GM12878 (cell line): ENCODE measurements around the gene NKAIN4. TPM values are rescaled to one million over a fixed set of nuclear protein-coding genes. Genes with fewer than 3 reads are reported as not detected.

ENCODE experiments used
- ATAC-seq: fragments of 200-7000 bp; cut with Tn5 transposase; 3 replicates; pipeline ENCODE4 v1.9.1; 2020; ENCODE audit warnings: mild to moderate bottlenecking, moderate library complexity
- BruUV-seq: library from RNA; stranded (reverse); fragments of 400-500 nt; replicated peaks from 2 replicates; lab custom pipeline; 2021; lab: Mats Ljungman, UMichigan
- CTCF ChIA-PET: fragments of 300-600 bp; sonication (Branson Sonifier 250); formaldehyde crosslinking; extraction: SDS; loops from one replicate; lab custom pipeline; 2021; ENCODE audit warnings: inconsistent platforms; lab: Yijun Ruan, JAX
- POLR2A ChIA-PET: fragments of 350-600 bp; formaldehyde crosslinking; extraction: SDS; loops from one replicate; lab custom pipeline; 2021; ENCODE audit warnings: inconsistent platforms; lab: Charles Lee
- RAD21 ChIA-PET: fragments of 300-600 bp; sonication (Branson Sonifier 250); formaldehyde crosslinking; loops from one replicate; lab custom pipeline; 2023; ENCODE audit warnings: antibody characterized with exemption; ENCODE audit not compliant: unreplicated experiment; lab: Charles Lee
- SMC1A ChIA-PET: fragments of 300-600 bp; sonication (Branson Sonifier 250); formaldehyde crosslinking; loops from one replicate; lab custom pipeline; 2023; ENCODE audit not compliant: unreplicated experiment, uncharacterized antibody; lab: Charles Lee
- DNase-seq: peaks from one replicate; pipeline ENCODE4 v3.0.0-alpha.2; 2011; ENCODE audit warnings: low read depth, low spot score
- FAIRE-seq: peaks from 3 replicates; lab custom pipeline; 2011; peaks lifted over from hg19 to GRCh38; lab: Jason Lieb, UNC
- H2AFZ ChIP-seq: 2 replicates; pipeline ENCODE4 v1.6.0; 2011; ENCODE audit warnings: low read depth, low read length, control low read depth; ENCODE audit not compliant: control insufficient read depth
- H3K27ac ChIP-seq: 2 replicates; pipeline ENCODE4 v1.5.1; 2011; ENCODE audit warnings: control low read depth; ENCODE audit not compliant: control insufficient read depth, insufficient read depth
- H3K27me3 ChIP-seq, 2 experiments: replicated peaks in 1 of 2; 2 replicates each; pipeline versions ENCODE4 v1.6.0 to v1.6.1; 2011; ENCODE audit warnings: low read length in 1 of 2; ENCODE audit not compliant: control insufficient read depth in 2 of 2, insufficient read depth in 2 of 2
- H3K36me3 ChIP-seq, 2 experiments: 2 replicates each; pipeline ENCODE4 v1.5.1; 2011; ENCODE audit warnings: low read length in 1 of 2; ENCODE audit not compliant: control insufficient read depth in 2 of 2, insufficient read depth in 2 of 2
- H3K4me1 ChIP-seq: 2 replicates; pipeline ENCODE4 v1.6.1; 2011; ENCODE audit warnings: mild to moderate bottlenecking, low read length, moderate library complexity, mixed read lengths; ENCODE audit not compliant: control insufficient read depth, insufficient read depth
- H3K4me2 ChIP-seq: 2 replicates; pipeline ENCODE4 v1.6.0; 2011; ENCODE audit warnings: control low read depth; ENCODE audit not compliant: control insufficient read depth, insufficient read depth
- H3K4me3 ChIP-seq: fragments of 200-600 bp; sonication (generic); 2 replicates; pipeline ENCODE4 v1.5.1; 2016
- H3K79me2 ChIP-seq: 2 replicates; pipeline ENCODE4 v1.6.0; 2011; ENCODE audit warnings: low read length; ENCODE audit not compliant: control insufficient read depth, insufficient read depth
- H3K9ac ChIP-seq: 2 replicates; pipeline ENCODE4 v1.8.0; 2011; ENCODE audit warnings: low read length, control low read depth, mixed read lengths; ENCODE audit not compliant: control insufficient read depth, insufficient read depth
- H3K9me3 ChIP-seq: replicated peaks from 3 replicates; pipeline ENCODE4 v1.5.1; 2011; ENCODE audit warnings: mild to moderate bottlenecking, low read length; ENCODE audit not compliant: control insufficient read depth, insufficient read depth
- H4K20me1 ChIP-seq: 2 replicates; pipeline ENCODE4 v1.6.0; 2011; ENCODE audit not compliant: control insufficient read depth, insufficient read depth
- CBX5 ChIP-seq: sonication (generic); IDR thresholded peaks from 2 replicates; pipeline ENCODE4 v1.6.1; 2016; ENCODE audit warnings: low read depth, moderate library complexity, mild to moderate bottlenecking, inconsistent platforms
- CHD2 ChIP-seq: IDR thresholded peaks from 2 replicates; pipeline ENCODE4 v1.6.1; 2011; ENCODE audit warnings: low read depth, low read length, improper control_type of control experiment, borderline replicate concordance
- EGR1 ChIP-seq, 2 experiments: IDR thresholded peaks; 1 replicate in 1 of 2; 2 replicates in 1 of 2; pipeline ENCODE4 v1.6.1; 2011 to 2012; ENCODE audit warnings: low read depth in 2 of 2, low read length in 2 of 2, borderline replicate concordance in 1 of 2, mild to moderate bottlenecking in 1 of 2, moderate library complexity in 1 of 2
- EZH2 ChIP-seq: IDR thresholded peaks from 2 replicates; pipeline ENCODE4 v1.6.1; 2012; ENCODE audit warnings: low read depth, mild to moderate bottlenecking, control low read depth, inconsistent platforms, low read length, borderline replicate concordance; ENCODE audit not compliant: control insufficient read depth
- HDGF ChIP-seq: fragments of 450-650 bp; IDR thresholded peaks from 2 replicates; pipeline ENCODE4 v1.6.1; 2016; ENCODE audit warnings: antibody characterized with exemption
- JUNB ChIP-seq: IDR thresholded peaks from 2 replicates; pipeline ENCODE4 v1.6.1; 2016; ENCODE audit warnings: antibody characterized with exemption, mild to moderate bottlenecking
- POLR2A ChIP-seq: IDR thresholded peaks from 2 replicates; pipeline ENCODE4 v1.6.1; 2011; ENCODE audit warnings: low read depth, mild to moderate bottlenecking, low read length
- RB1 ChIP-seq: fragments of 450-650 bp; formaldehyde crosslinking; IDR thresholded peaks from 2 replicates; pipeline ENCODE4 v1.6.1; 2017; ENCODE audit warnings: mild to moderate bottlenecking, borderline replicate concordance
- RUNX3 ChIP-seq: IDR thresholded peaks from 2 replicates; pipeline ENCODE4 v1.6.1; 2012; ENCODE audit warnings: low read length, inconsistent platforms
- TCF7 ChIP-seq: IDR thresholded peaks from 2 replicates; pipeline ENCODE4 v1.6.1; 2014; ENCODE audit warnings: antibody characterized with exemption, borderline replicate concordance
- ZNF24 ChIP-seq: fragments of 450-650 bp; IDR thresholded peaks from 2 replicates; pipeline ENCODE4 v1.6.1; 2017; ENCODE audit warnings: antibody characterized with exemption, mild to moderate bottlenecking
- ZNF274 ChIP-seq: IDR thresholded peaks from one replicate; pipeline ENCODE4 v1.8.0; 2011; ENCODE audit not compliant: insufficient read length, insufficient read depth
- ZNF384 ChIP-seq: IDR thresholded peaks from 2 replicates; pipeline ENCODE4 v1.6.1; 2012; ENCODE audit warnings: low read depth, mild to moderate bottlenecking, low read length, improper control_type of control experiment, borderline replicate concordance
- ZNF622 ChIP-seq: fragments of 450-650 bp; IDR thresholded peaks from 2 replicates; pipeline ENCODE4 v1.6.1; 2017; ENCODE audit warnings: mild to moderate bottlenecking, inconsistent platforms
- WGBS: methylation state at CpG from one replicate; pipeline ENCODE4 v1.1.6; 2016; ENCODE audit warnings: low lambda C conversion rate; ENCODE audit not compliant: insufficient replicate concordance, insufficient coverage; ENCODE audit errors: missing lambda C conversion rate; 5-methylcytosine and 5-hydroxymethylcytosine counted together
- in situ Hi-C: fragments of 300-500 bp; cut with MboI; formaldehyde crosslinking; loops from 9 replicates; pipeline ENCODE4 v1.14.3; 2018; ENCODE audit warnings: mixed read lengths
- intact Hi-C: fragments of 100-400 bp; cut with micrococcal nuclease; formaldehyde crosslinking; loops from one replicate; pipeline ENCODE4 v1.14.2; 2022; ENCODE audit not compliant: unreplicated experiment
- polyA plus RNA-seq, 11 experiments: library from polyadenylated mRNA; depleted of rRNA in 4 of 11; unstranded in 6 of 11; stranded (reverse) in 5 of 11; fragments of >200 nt; fragmentation: Nextera tagmentation in 4 of 11; fragmentation: Illumina TruSeq in 1 of 11; extraction: Ambion mirVana in 4 of 11; extraction: Trizol in 1 of 11; gene quantifications; 1 replicate in 1 of 11; 2 replicates in 10 of 11; pipeline versions ENCODE4 v1.2.1 to v1.2.3, GENCODE V29; 2011 to 2016; ENCODE audit warnings: inconsistent platforms in 2 of 11, missing spikeins in 2 of 11, low read depth in 1 of 11
- total RNA-seq, 4 experiments: library from RNA; depleted of rRNA in 3 of 4; stranded (reverse); fragments of >200 nt in 3 of 4; fragmentation: Illumina TruSeq in 1 of 4; extraction: Trizol in 1 of 4; gene quantifications; 2 replicates each; pipeline versions ENCODE4 v1.2.1 to v1.2.3, GENCODE V29; 2013 to 2021
- TF ChIP-seq, protein P1 (sequence below): fragments of 450-650 bp; IDR thresholded peaks from 2 replicates; pipeline ENCODE4 v1.6.1; 2018; ENCODE audit warnings: borderline replicate concordance, mild to moderate bottlenecking; ENCODE audit not compliant: partially characterized antibody
- TF ChIP-seq, protein P2 (sequence below), 3 experiments: IDR thresholded peaks in 2 of 3; conservative IDR thresholded peaks in 1 of 3; 2 replicates each; pipeline ENCODE4 v1.5.1; 2011; ENCODE audit warnings: low read depth in 3 of 3, low read length in 3 of 3, mild to moderate bottlenecking in 3 of 3, control low read depth in 2 of 3, moderate library complexity in 2 of 3, inconsistent platforms in 1 of 3, mixed read lengths in 1 of 3; ENCODE audit not compliant: control insufficient read depth in 2 of 3, insufficient read depth in 1 of 3; ENCODE audit errors: extremely low read depth in 1 of 3
- TF ChIP-seq, protein P3 (sequence below): IDR thresholded peaks from 2 replicates; pipeline ENCODE4 v1.6.1; 2012; ENCODE audit warnings: low read depth, low read length, improper control_type of control experiment
- TF ChIP-seq, protein P4 (sequence below): fragments of 150-350 bp; IDR thresholded peaks from 2 replicates; pipeline ENCODE4 v1.6.1; 2014; ENCODE audit warnings: mild to moderate bottlenecking, low read depth, low read length

NKAIN4 gene
- total and polyA plus RNA-seq, 10 of the 15 experiments (the other 5 are each of a cell fraction or from before 2014, with no cell fraction given) = 0.11 TPM; not detected in 9

DNA sequence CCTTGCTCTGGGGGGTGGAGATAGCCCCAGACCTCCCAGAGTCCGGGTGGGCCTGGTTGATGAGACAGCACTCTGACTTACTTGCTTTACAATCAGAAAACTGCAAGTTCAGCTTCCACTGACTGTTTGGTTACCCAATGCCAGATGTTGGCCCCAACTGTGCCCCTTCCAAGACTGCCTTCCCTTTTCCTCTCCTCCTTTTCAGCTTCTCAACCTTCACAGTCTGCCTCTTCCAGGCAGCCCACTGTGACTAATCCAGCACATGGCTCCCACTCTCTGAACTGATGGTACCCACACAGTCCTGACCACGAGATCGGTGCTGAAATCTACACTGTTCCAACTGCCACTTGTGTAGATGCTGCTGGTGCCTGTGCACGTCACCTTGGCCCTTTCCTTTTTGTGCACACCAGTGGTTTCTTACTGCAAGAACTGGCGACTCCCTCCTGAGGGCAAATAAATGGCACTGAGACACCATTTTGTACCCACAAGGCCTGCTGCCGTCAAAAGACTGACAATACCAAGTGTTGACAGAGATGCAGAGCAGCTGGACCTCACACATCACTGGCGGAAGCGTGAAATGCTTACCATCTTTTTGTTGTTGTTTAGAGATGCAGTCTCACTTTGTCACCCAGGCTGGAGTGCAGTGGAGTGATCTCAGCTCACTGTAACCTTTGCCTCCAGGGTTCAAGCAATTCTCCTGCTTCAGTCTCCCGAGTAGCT, 16.5 kb upstream of the NKAIN4 start:
- DNase-seq (no peak), ATAC-seq (no peak), FAIRE-seq (no peak)
- Histone ChIP-seq H4K20me1 (no peaks in the 10 kb centered on the region), H3K4me2 (no peak overlapping the region), H3K9ac (no peak overlapping the region), H3K9me3 (no peaks in the 10 kb centered on the region), H2AFZ (no peak overlapping the region), H3K36me3 (no peaks in the 10 kb centered on the region; a peak in 1 of 4 replicates), H3K27me3 (no peaks in the 10 kb centered on the region), H3K4me3 (no peak overlapping the region), H3K79me2 (peaks cover 26% of the 10 kb centered on the region), H3K27ac (no peak overlapping the region), H3K4me1 (peaks cover 3% of the 10 kb centered on the region)
- intact Hi-C loops (loop anchor here (5.0 kb wide), 1 partner anchor 48 kb away; no protein-coding TSS in a partner anchor), in situ Hi-C loops (no loop called here)
- WGBS = 46% methylated on average over 9 of the region's 9 CpGs
- POLR2A ChIA-PET = no interaction called here
- SMC1A ChIA-PET = no interaction called here
- CTCF ChIA-PET = no interaction called here
- RAD21 ChIA-PET = no interaction called here
- BruUV-seq = no TSS peak
- no peak for TF ChIP-seq CBX5
- TF ChIP-seq, protein P1, sequence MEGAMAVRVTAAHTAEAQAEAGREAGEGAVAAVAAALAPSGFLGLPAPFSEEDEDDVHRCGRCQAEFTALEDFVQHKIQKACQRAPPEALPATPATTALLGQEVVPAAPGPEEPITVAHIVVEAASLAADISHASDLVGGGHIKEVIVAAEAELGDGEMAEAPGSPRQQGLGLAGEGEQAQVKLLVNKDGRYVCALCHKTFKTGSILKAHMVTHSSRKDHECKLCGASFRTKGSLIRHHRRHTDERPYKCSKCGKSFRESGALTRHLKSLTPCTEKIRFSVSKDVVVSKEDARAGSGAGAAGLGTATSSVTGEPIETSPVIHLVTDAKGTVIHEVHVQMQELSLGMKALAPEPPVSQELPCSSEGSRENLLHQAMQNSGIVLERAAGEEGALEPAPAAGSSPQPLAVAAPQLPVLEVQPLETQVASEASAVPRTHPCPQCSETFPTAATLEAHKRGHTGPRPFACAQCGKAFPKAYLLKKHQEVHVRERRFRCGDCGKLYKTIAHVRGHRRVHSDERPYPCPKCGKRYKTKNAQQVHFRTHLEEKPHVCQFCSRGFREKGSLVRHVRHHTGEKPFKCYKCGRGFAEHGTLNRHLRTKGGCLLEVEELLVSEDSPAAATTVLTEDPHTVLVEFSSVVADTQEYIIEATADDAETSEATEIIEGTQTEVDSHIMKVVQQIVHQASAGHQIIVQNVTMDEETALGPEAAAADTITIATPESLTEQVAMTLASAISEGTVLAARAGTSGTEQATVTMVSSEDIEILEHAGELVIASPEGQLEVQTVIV = no peak
- TF ChIP-seq RB1 = no peak
- TF ChIP-seq, protein P2, sequence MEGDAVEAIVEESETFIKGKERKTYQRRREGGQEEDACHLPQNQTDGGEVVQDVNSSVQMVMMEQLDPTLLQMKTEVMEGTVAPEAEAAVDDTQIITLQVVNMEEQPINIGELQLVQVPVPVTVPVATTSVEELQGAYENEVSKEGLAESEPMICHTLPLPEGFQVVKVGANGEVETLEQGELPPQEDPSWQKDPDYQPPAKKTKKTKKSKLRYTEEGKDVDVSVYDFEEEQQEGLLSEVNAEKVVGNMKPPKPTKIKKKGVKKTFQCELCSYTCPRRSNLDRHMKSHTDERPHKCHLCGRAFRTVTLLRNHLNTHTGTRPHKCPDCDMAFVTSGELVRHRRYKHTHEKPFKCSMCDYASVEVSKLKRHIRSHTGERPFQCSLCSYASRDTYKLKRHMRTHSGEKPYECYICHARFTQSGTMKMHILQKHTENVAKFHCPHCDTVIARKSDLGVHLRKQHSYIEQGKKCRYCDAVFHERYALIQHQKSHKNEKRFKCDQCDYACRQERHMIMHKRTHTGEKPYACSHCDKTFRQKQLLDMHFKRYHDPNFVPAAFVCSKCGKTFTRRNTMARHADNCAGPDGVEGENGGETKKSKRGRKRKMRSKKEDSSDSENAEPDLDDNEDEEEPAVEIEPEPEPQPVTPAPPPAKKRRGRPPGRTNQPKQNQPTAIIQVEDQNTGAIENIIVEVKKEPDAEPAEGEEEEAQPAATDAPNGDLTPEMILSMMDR (IDR thresholded peaks at IDR 0.05 in 2 of 3, conservative IDR thresholded peaks at IDR 0.05 in 1 of 3; ENCODE audit: control insufficient read depth in 2 of 3, extremely low read depth in 1 of 3, insufficient read depth in 1 of 3, low read depth in 3 of 3, low read length in 3 of 3) = no peak
- TF ChIP-seq POLR2A = no peak
- no peak for TF ChIP-seq CHD2
- TF ChIP-seq EZH2 = no peak
- TF ChIP-seq TCF7 = no peak
- no peak for TF ChIP-seq ZNF274
- TF ChIP-seq HDGF = no peak
- TF ChIP-seq ZNF384 = no peak
- TF ChIP-seq, protein P3, sequence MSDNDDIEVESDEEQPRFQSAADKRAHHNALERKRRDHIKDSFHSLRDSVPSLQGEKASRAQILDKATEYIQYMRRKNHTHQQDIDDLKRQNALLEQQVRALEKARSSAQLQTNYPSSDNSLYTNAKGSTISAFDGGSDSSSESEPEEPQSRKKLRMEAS = no peak
- no peak for TF ChIP-seq RUNX3
- TF ChIP-seq ZNF622 = no peak
- TF ChIP-seq, protein P4, sequence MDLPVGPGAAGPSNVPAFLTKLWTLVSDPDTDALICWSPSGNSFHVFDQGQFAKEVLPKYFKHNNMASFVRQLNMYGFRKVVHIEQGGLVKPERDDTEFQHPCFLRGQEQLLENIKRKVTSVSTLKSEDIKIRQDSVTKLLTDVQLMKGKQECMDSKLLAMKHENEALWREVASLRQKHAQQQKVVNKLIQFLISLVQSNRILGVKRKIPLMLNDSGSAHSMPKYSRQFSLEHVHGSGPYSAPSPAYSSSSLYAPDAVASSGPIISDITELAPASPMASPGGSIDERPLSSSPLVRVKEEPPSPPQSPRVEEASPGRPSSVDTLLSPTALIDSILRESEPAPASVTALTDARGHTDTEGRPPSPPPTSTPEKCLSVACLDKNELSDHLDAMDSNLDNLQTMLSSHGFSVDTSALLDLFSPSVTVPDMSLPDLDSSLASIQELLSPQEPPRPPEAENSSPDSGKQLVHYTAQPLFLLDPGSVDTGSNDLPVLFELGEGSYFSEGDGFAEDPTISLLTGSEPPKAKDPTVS = no peak
- no peak for TF ChIP-seq JUNB
- no peak for TF ChIP-seq ZNF24
- no peak for TF ChIP-seq EGR1 (IDR thresholded peaks at IDR 0.05; ENCODE audit: borderline replicate concordance in 1 of 2, low read depth in 2 of 2, low read length in 2 of 2)
